Purkinje cell (primary cell): Measurements from ENCODE around the gene ALX4. TPM values are rescaled to one million over a fixed set of nuclear protein-coding genes. Genes with fewer than 3 reads are reported as not detected.

Experiments
- polyA plus RNA-seq: library from polyadenylated mRNA; unstranded; fragments of >200 nt; fragmentation: Nextera tagmentation; gene quantifications from 2 replicates; pipeline ENCODE4 v1.2.1, GENCODE V29; 2014

ALX4 gene
- polyA plus RNA-seq, result not detected in 2 replicates

DNA sequence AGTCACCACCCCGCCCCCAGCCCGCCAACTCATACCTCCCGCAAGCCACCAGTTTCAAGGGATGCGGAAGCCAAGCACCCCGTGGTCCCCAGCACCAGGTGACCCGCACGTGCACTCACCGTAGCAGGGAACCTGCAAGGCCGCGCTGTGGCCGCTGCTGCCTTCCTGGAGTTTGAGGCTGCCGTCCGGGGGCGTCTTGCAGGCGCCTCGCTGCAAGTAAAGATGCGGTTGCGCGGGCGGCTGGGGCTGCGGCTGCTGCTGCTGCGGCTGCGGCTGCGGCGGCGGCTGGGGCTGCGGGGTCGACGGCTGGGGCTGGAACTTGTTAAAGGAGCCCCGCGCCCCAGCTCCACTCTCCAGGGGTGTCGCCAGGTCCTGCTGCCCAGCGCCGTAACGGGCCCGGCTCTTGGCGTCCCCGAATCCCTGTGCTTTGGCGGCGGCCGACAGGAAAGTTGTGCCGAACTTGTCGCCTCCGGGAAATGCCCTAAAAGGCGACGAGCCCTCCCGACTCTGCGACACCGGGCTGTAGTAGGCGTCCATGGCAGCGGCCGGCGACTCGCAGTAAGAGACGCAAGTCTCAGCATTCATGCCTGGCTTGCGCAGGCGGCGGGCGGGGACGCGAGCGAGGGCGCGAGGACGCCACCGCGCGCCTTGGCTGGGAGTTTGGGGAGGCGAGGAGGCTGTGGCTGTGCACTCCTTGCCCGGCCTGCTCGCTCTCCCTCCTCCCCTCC is at the start of gene ALX4:
Gene ALX4, minus strand, starts transcription at position 662 of the 728 bp plus-strand sequence. Its CDS starts 77 bp downstream, at position 585.

Other genes with a start within 250 kb of the ALX4 start
- not detected in 2 replicates for gene ACCS, start 243.9 kb downstream of the ALX4 start, polyA plus RNA-seq
- 12.3 and 25.4 TPM in 2 replicates for gene EXT2, start 214.5 kb downstream of the ALX4 start, polyA plus RNA-seq